ENCODE measurements around the gene STAT3. TPM values are rescaled to one million over a fixed set of nuclear protein-coding genes. Genes with fewer than 3 reads are reported as not detected.
A peak's percentile ranks its signal among the peaks of the same experiment; 100 is the strongest.
"Not testable (repeated sequence)": the region's sequence is repeated elsewhere in the genome, so short reads cannot be mapped to it uniquely, and the experiment has no call there.

STAT3 gene
- total RNA-seq, 3 donors from 2014 or later (not counting 1 experiment from before 2014, with no cell fraction given), result 190 to 246 (median 206) TPM

- no peak for TF ChIP-seq CTCF (IDR thresholded peaks at IDR 0.05)
- Mint-ChIP-seq H3K27ac (no peak overlapping the region), H3K36me3 (no peaks in the 10 kb centered on the region), H3K27me3 (ENCODE audit: low read depth in 2 of 2) (no peaks in the 10 kb centered on the region), H3K9me3 (no peaks in the 10 kb centered on the region), H3K4me1 (peaks cover 10 to 14% of the 10 kb centered on the region in 2 donors), H3K4me3 (no peak overlapping the region)
- H3K4me1 ChIP-seq (ENCODE audit: control insufficient read depth, insufficient read depth, low read length), result peaks cover 17% of the 10 kb centered on the region
- intact Hi-C loops (cut with micrococcal nuclease), result no loop called here
- WGBS (ENCODE audit: insufficient coverage), result 67% methylated on average over 3 of the region's 3 CpGs
- ATAC-seq, result no peak
- H3K27me3 ChIP-seq (ENCODE audit: control insufficient read depth, insufficient read depth, low read length), result no peaks in the 10 kb centered on the region
- no peak overlapping the region for H3K27ac ChIP-seq (ENCODE audit: low read length)
- no peak for DNase-seq
- no peak overlapping the region for H3K4me3 ChIP-seq (ENCODE audit: low read length)
- no peaks in the 10 kb centered on the region for H3K9me3 ChIP-seq (ENCODE audit: control insufficient read depth, insufficient read depth, low read length)
- H3K36me3 ChIP-seq (ENCODE audit: control insufficient read depth, insufficient read depth, low read length), result no peaks in the 10 kb centered on the region
These were observed 13.9 kb upstream of the STAT3 start for GRCh38 chr17:42402117-42402516.

GRCh38 chr17:42400844-42401375 is 12.7 kb upstream of the STAT3 start:
- intact Hi-C loops (cut with micrococcal nuclease); H3K27ac Mint-ChIP-seq; H3K27me3 ChIP-seq (ENCODE audit: control insufficient read depth, insufficient read depth, low read length); H3K4me3 ChIP-seq (ENCODE audit: low read length); H3K36me3 ChIP-seq (ENCODE audit: control insufficient read depth, insufficient read depth, low read length); H3K27me3 Mint-ChIP-seq (ENCODE audit: low read depth in 2 of 2); H3K36me3 Mint-ChIP-seq; H3K9me3 ChIP-seq (ENCODE audit: control insufficient read depth, insufficient read depth, low read length); DNase-seq; H3K9me3 Mint-ChIP-seq; H3K4me3 Mint-ChIP-seq; H3K27ac ChIP-seq (ENCODE audit: low read length); ATAC-seq: not testable (repeated sequence)
- H3K4me1 Mint-ChIP-seq, result peaks cover 10 to 11% of the 10 kb centered on the region in 2 donors
- peaks cover 10% of the 10 kb centered on the region for H3K4me1 ChIP-seq (ENCODE audit: control insufficient read depth, insufficient read depth, low read length)
- WGBS (ENCODE audit: insufficient coverage), result 91% methylated on average over 8 of the region's 8 CpGs

- peak in 1 of 2 donors; percentile 27 for DNase-seq
- no peaks in the 10 kb centered on the region for H3K9me3 ChIP-seq (ENCODE audit: control insufficient read depth, insufficient read depth, low read length)
- no peak overlapping the region for H3K4me3 ChIP-seq (ENCODE audit: low read length)
- H3K27me3 Mint-ChIP-seq (ENCODE audit: low read depth in 2 of 2), result no peaks in the 10 kb centered on the region
- peaks cover 9% of the 10 kb centered on the region for H3K4me1 ChIP-seq (ENCODE audit: control insufficient read depth, insufficient read depth, low read length)
- H3K4me3 Mint-ChIP-seq, result no peak overlapping the region
- intact Hi-C loops (cut with micrococcal nuclease), result no loop called here
- no peaks in the 10 kb centered on the region for H3K9me3 Mint-ChIP-seq
- peak in 1 of 3 donors; percentile 36 for ATAC-seq
- no peak overlapping the region for H3K27ac ChIP-seq (ENCODE audit: low read length)
- H3K27ac Mint-ChIP-seq, result peak overlapping the region in 1 of 2 donors; percentile 35
- peaks cover 10% of the 10 kb centered on the region in 2 donors for H3K4me1 Mint-ChIP-seq
- no peaks in the 10 kb centered on the region for H3K36me3 ChIP-seq (ENCODE audit: control insufficient read depth, insufficient read depth, low read length)
- H3K36me3 Mint-ChIP-seq, result no peaks in the 10 kb centered on the region
- TF ChIP-seq CTCF (IDR thresholded peaks at IDR 0.05), result no peak
- WGBS (ENCODE audit: insufficient coverage), result 80% methylated on average over 6 of the region's 6 CpGs
- H3K27me3 ChIP-seq (ENCODE audit: control insufficient read depth, insufficient read depth, low read length), result no peaks in the 10 kb centered on the region
These were observed 12.0 kb upstream of the STAT3 start for GRCh38 chr17:42399948-42400843.

- Mint-ChIP-seq H3K4me3 (no peak overlapping the region), H3K27ac (no peak overlapping the region), H3K36me3 (no peaks in the 10 kb centered on the region), H3K4me1 (peaks cover 10% of the 10 kb centered on the region in 2 donors), H3K27me3 (ENCODE audit: low read depth in 2 of 2) (no peaks in the 10 kb centered on the region), H3K9me3 (no peaks in the 10 kb centered on the region)
- Histone ChIP-seq H3K9me3 (ENCODE audit: control insufficient read depth, insufficient read depth, low read length) (no peaks in the 10 kb centered on the region), H3K4me3 (ENCODE audit: low read length) (no peak overlapping the region), H3K36me3 (ENCODE audit: control insufficient read depth, insufficient read depth, low read length) (no peaks in the 10 kb centered on the region), H3K27ac (ENCODE audit: low read length) (no peak overlapping the region), H3K27me3 (ENCODE audit: control insufficient read depth, insufficient read depth, low read length) (no peaks in the 10 kb centered on the region), H3K4me1 (ENCODE audit: control insufficient read depth, insufficient read depth, low read length) (peaks cover 9% of the 10 kb centered on the region)
- intact Hi-C loops (cut with micrococcal nuclease), result no loop called here
- 95% methylated on average over 2 of the region's 2 CpGs for WGBS (ENCODE audit: insufficient coverage)
- DNase-seq, result no peak
- no peak for TF ChIP-seq CTCF (IDR thresholded peaks at IDR 0.05)
- ATAC-seq, result no peak
These were observed 10.9 kb upstream of the STAT3 start for GRCh38 chr17:42399121-42399520.

- ATAC-seq; H3K9me3 Mint-ChIP-seq; intact Hi-C loops (cut with micrococcal nuclease); H3K4me3 Mint-ChIP-seq; H3K4me1 Mint-ChIP-seq; H3K27me3 ChIP-seq (ENCODE audit: control insufficient read depth, insufficient read depth, low read length); H3K27ac ChIP-seq (ENCODE audit: low read length); H3K36me3 Mint-ChIP-seq; H3K27ac Mint-ChIP-seq; H3K36me3 ChIP-seq (ENCODE audit: control insufficient read depth, insufficient read depth, low read length); H3K9me3 ChIP-seq (ENCODE audit: control insufficient read depth, insufficient read depth, low read length); H3K27me3 Mint-ChIP-seq (ENCODE audit: low read depth in 2 of 2); H3K4me1 ChIP-seq (ENCODE audit: control insufficient read depth, insufficient read depth, low read length); H3K4me3 ChIP-seq (ENCODE audit: low read length); DNase-seq: not testable (repeated sequence)
- 98% methylated on average over 8 of the region's 8 CpGs for WGBS (ENCODE audit: insufficient coverage)
These were observed 7.4 kb upstream of the STAT3 start for GRCh38 chr17:42395601-42396000.
